SU-DHL-6 (cell line): Measurements from ENCODE around the gene FAAP24.
"Not testable (repeated sequence)": the region's sequence is repeated elsewhere in the genome, so short reads cannot be mapped to it uniquely, and the experiment has no call there.

ENCODE experiments used
- H2AFZ ChIP-seq: fragments of 200-600 bp; sonication (generic); 2 replicates; pipeline ENCODE4 v1.6.1; 2014; ENCODE audit warnings: low read depth, mild to moderate bottlenecking, moderate library complexity, mixed read lengths, antibody characterized with exemption, low read length; ENCODE audit not compliant: severe bottlenecking
- H3F3A ChIP-seq: fragments of 200-600 bp; shearing (Covaris generic); 2 replicates; pipeline ENCODE4 v1.6.0; 2016; ENCODE audit warnings: antibody characterized with exemption, mild to moderate bottlenecking; ENCODE audit not compliant: insufficient read depth
- H3K27ac ChIP-seq: fragments of 200-600 bp; sonication (generic); 2 replicates; pipeline ENCODE4 v1.5.1; 2016; ENCODE audit warnings: low read depth, mild to moderate bottlenecking, low read length, moderate library complexity, mixed read lengths
- H3K27me3 ChIP-seq: fragments of 200-600 bp; sonication (generic), shearing (Covaris generic); 2 replicates; pipeline ENCODE4 v1.6.0; 2014; ENCODE audit warnings: mild to moderate bottlenecking, low read length
- H3K36me3 ChIP-seq: fragments of 200-600 bp; sonication (generic); 2 replicates; pipeline ENCODE4 v1.6.1; 2014; ENCODE audit warnings: mild to moderate bottlenecking, low read length, mixed read lengths
- H3K4me2 ChIP-seq: fragments of 300-600, 200-600 bp; shearing (Covaris generic), sonication (generic); 2 replicates; pipeline ENCODE4 v1.6.0; 2014; ENCODE audit warnings: low read length, low read depth, mild to moderate bottlenecking; ENCODE audit not compliant: poor library complexity, severe bottlenecking
- H3K4me3 ChIP-seq: fragments of 200-600 bp; sonication (generic); 2 replicates; pipeline ENCODE4 v1.5.1; 2014; ENCODE audit warnings: antibody characterized with exemption, low read length, mild to moderate bottlenecking, mixed read lengths; ENCODE audit not compliant: insufficient read depth, poor library complexity, severe bottlenecking
- H3K79me2 ChIP-seq: fragments of 200-600 bp; sonication (generic); 2 replicates; pipeline ENCODE4 v1.6.1; 2014; ENCODE audit warnings: mild to moderate bottlenecking, low read length, moderate library complexity; ENCODE audit not compliant: insufficient read depth
- H3K9ac ChIP-seq: fragments of 200-600 bp; sonication (generic); 2 replicates; pipeline ENCODE4 v1.7.0; 2014; ENCODE audit warnings: mild to moderate bottlenecking, low read length
- H3K9me2 ChIP-seq: fragments of 200-600 bp; sonication (generic); replicated peaks from 2 replicates; pipeline ENCODE4 v1.6.1; 2014; ENCODE audit warnings: low read length; ENCODE audit not compliant: insufficient read depth
- H3K9me3 ChIP-seq: fragments of 200-600 bp; sonication (generic); 2 replicates; pipeline ENCODE4 v1.6.1; 2014; ENCODE audit warnings: low read length, mixed read lengths; ENCODE audit not compliant: insufficient read depth
- H4K20me1 ChIP-seq: fragments of 200-600 bp; sonication (generic); 2 replicates; pipeline ENCODE4 v1.6.1; 2014; ENCODE audit warnings: low read depth, mild to moderate bottlenecking, antibody characterized with exemption, low read length, moderate library complexity, mixed read lengths
- EZH2phosphoT487 ChIP-seq: fragments of 200-600 bp; sonication (generic), shearing (Covaris generic); conservative IDR thresholded peaks from 2 replicates; pipeline ENCODE4 v1.6.1; 2018; ENCODE audit warnings: mild to moderate bottlenecking, antibody characterized with exemption, low read length, moderate library complexity, mixed read lengths
- TF ChIP-seq, protein P1 (sequence below): fragments of 200-600 bp; sonication (generic); IDR thresholded peaks from one replicate; pipeline ENCODE4 v1.5.1; 2017; ENCODE audit warnings: antibody characterized with exemption, mild to moderate bottlenecking, low read length, moderate library complexity; ENCODE audit not compliant: insufficient read depth, poor library complexity, severe bottlenecking

Gene FAAP24

DNA sequence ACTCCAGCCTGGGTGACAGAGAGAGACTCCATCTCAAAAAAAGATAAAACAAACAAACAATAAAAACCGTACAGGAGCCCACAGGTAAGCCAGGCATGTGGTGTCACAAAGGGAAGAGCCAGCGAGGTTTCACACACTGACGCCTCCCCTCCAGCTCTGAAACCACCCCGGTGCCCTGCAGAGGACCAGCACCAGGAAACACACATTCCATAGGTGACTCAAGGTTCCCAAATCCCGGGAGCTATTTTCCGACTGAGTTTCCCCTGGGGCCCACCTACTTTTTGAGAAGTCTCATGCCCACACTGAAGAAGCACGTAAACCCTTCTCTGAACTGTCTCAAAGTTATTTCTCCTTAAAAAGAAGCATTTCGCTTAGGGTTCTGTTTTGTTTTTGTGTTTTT is 52.4 kb downstream of the FAAP24 start:
- TF ChIP-seq EZH2phosphoT487: no peak
- TF ChIP-seq, protein P1, sequence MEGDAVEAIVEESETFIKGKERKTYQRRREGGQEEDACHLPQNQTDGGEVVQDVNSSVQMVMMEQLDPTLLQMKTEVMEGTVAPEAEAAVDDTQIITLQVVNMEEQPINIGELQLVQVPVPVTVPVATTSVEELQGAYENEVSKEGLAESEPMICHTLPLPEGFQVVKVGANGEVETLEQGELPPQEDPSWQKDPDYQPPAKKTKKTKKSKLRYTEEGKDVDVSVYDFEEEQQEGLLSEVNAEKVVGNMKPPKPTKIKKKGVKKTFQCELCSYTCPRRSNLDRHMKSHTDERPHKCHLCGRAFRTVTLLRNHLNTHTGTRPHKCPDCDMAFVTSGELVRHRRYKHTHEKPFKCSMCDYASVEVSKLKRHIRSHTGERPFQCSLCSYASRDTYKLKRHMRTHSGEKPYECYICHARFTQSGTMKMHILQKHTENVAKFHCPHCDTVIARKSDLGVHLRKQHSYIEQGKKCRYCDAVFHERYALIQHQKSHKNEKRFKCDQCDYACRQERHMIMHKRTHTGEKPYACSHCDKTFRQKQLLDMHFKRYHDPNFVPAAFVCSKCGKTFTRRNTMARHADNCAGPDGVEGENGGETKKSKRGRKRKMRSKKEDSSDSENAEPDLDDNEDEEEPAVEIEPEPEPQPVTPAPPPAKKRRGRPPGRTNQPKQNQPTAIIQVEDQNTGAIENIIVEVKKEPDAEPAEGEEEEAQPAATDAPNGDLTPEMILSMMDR: no peak
- Histone ChIP-seq H3K9ac (no peak overlapping the region), H3K9me3 (no peaks in the 10 kb centered on the region), H3K79me2 (no peaks in the 10 kb centered on the region), H2AFZ (no peak overlapping the region), H3K27me3 (no peaks in the 10 kb centered on the region), H3K36me3 (no peaks in the 10 kb centered on the region), H3K4me3 (no peak overlapping the region), H3K4me2 (no peak overlapping the region), H4K20me1 (no peaks in the 10 kb centered on the region), H3K27ac (no peak overlapping the region), H3K9me2 (no peaks in the 10 kb centered on the region), H3F3A (no peaks in the 10 kb centered on the region)

- not testable (repeated sequence) for H3K9ac ChIP-seq, H3K27me3 ChIP-seq, H3K36me3 ChIP-seq, H3K9me3 ChIP-seq, H3K27ac ChIP-seq, H3K79me2 ChIP-seq, H3F3A ChIP-seq, H3K9me2 ChIP-seq, H3K4me3 ChIP-seq, H4K20me1 ChIP-seq, H2AFZ ChIP-seq, H3K4me2 ChIP-seq
Observed at GRCh38 chr19:33025468-33026238, 53.6 kb downstream of the FAAP24 start.

GRCh38 chr19:33026602-33027001 is 54.6 kb downstream of the FAAP24 start:
- not testable (repeated sequence) for H3K4me3 ChIP-seq, H3K27me3 ChIP-seq, H3K9ac ChIP-seq, H3F3A ChIP-seq, H2AFZ ChIP-seq, H3K79me2 ChIP-seq, H3K27ac ChIP-seq, H3K9me2 ChIP-seq, H4K20me1 ChIP-seq, H3K9me3 ChIP-seq, H3K4me2 ChIP-seq, H3K36me3 ChIP-seq
